Stimulated activated CD8-positive, alpha-beta memory T cell treated with anti-CD3 and anti-CD28 coated beads, Interleukin-15, amount 100 ng/mL, for 48 hours (primary cell): ENCODE results near the gene DNAJA2.

Source experiments
- DNase-seq, 2 donors: peaks; one replicate each; pipeline ENCODE4 v3.0.0-alpha.2; 2020; ENCODE audit warnings: low read depth in 2 of 2

DNAJA2 gene

DNA sequence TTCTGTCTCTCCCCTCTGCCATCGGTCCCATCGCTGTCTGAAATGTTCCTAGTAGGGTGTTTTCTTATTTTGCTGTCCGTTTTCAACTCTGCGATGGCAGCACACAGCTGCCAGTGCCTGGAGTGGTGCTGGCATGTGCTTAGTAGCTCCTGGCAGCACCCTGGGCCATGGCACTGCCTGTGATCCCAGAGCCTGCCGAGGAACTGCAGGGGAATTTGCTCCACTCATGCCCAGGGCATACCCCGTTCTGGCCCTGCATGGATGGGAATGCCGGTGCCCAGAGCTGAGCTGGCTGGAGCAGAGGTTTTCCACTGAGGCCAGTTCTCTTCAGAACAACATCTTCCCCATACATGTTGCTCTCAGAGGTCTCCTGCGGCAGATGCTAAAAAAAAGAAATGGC lies 46.2 kb downstream of the DNAJA2 start:
- no peak for DNase-seq

DNA sequence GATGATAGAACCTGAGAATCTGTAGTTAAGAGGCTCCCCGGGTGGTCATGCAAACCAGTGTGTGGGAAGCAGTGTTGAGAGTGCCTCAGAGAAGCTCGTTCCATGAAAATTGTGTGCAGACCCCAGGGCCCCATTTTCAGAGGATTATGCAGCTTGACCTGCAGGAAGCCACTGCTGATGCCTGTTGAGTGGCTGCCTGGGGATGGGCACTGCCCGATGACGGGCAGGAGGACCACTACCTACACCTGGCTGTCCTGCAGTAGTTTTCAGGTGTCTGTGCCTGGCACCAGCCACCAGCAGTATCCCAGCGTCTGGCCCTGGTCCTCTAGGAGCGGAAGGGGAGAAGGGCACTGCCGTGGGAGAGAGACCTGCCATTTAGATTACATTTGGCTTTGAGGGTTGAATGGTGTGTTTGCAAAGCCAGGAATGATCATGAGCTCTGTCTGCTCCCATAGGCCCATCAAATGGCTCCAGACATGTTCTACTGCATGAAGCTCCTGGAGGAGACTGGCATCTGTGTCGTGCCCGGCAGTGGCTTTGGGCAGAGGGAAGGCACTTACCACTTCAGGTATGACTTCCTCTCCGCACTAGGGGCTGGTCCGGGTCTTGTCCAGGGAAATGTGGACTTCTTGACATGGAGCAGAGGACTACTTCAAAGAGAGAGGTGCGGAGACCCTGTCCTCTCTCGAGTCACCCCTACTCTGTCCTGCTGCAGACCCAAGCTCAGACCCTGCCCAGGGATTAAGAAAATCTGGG lies 46.8 kb downstream of the DNAJA2 start:
- DNase-seq = no peak

DNA sequence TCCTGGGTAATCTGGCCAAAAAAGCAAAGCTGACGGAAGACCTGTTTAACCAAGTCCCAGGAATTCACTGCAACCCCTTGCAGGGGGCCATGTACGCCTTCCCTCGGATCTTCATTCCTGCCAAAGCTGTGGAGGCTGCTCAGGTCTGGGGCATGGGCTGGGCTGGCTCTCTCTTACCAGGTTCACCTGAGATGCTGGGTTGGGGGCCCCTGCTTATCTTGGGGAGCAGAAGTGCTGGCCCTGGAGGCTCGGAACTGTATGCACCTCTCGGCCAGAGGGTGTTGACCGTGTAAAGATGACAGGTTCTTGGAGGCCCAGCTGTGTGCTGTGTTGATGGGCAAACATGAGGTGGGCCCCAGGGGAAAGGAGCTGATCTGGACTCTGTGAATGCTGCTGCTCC lies 49.1 kb downstream of the DNAJA2 start:
- no peak for DNase-seq

DNA sequence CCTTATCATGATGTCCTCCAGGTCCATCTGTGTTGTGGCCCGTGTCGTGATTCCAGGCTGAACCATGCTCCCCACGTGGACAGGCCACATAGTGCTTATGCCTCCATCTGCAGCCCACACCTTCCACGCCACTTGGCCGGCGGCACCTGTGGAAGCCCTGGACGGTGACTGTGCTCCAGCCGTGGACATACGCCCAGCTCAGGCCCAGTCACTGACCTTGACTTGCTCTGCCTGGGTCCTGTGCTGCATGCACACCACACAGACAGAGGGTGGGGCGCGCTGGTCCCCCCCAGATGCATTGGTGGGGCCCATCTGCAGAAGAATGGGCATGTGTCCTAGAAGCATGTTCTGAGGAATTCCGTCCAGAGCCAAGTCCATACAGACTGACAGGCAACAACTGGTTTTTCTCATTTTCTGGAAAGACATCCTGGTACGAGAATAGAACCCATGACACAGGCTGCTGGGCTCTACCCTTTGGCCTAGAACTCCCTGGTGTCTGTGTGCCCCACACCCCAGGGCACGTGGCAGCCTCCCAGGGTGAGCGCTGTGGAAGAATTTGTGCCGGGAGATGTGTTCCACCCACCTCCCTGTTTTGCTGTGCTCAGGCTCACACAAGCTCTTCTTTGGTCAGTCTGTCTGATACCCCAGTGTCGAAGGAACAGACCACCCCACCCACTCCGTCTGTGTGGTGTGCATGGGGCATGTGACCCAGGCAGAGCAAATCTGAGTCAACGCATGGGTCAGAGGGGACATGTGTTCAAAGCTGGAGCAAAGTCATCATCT lies 49.8 kb downstream of the DNAJA2 start:
- DNase-seq = no peak

DNA sequence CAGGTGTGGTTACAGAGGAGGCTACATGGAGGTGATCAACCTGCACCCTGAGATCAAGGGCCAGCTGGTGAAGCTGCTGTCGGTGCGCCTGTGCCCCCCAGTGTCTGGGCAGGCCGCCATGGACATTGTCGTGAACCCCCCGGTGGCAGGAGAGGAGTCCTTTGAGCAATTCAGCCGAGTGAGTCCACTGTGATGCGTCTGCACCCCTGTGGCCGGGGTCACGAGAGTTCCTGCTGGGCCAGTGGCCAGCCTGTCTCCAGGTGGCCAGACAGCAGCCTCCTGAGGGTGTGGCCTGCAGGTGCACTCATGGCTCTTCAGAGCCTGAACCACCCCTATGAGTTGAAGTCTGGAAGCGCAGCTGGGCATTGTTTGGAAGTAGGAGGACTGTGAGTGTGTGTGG lies 51.2 kb downstream of the DNAJA2 start:
- DNase-seq = no peak

DNA sequence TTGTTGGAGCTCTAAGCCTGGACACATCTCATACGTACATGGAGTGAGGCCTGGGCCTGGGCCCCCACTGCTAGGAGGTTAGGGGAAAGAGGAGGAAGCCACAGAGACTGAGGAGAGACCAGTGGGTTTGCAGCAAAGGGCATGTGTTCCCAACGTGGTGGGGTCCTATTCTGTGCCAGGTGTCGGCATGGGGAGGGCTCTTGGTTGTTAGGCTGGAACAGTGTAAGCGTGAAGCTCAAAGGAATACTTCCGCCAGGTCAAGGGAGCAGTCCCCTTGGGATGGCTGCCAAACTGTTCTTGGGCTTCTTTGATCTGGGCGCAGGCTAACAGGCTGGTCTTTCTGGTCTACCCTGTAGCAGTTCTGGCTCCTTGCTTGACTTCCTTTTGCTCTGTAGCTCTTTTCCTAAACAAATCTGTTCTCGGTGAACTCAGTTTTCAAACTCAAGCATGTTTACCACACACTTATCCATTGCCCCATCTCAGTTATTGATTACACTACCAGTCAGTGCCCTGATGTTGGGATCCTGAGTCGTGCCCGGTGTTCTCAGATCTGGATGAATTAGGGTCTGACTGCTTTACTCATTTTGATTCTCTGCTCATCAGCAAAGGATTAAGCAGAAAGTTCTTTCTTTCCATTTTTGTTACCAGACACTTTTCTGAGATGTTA lies 52.9 kb downstream of the DNAJA2 start:
- no peak for DNase-seq

DNA sequence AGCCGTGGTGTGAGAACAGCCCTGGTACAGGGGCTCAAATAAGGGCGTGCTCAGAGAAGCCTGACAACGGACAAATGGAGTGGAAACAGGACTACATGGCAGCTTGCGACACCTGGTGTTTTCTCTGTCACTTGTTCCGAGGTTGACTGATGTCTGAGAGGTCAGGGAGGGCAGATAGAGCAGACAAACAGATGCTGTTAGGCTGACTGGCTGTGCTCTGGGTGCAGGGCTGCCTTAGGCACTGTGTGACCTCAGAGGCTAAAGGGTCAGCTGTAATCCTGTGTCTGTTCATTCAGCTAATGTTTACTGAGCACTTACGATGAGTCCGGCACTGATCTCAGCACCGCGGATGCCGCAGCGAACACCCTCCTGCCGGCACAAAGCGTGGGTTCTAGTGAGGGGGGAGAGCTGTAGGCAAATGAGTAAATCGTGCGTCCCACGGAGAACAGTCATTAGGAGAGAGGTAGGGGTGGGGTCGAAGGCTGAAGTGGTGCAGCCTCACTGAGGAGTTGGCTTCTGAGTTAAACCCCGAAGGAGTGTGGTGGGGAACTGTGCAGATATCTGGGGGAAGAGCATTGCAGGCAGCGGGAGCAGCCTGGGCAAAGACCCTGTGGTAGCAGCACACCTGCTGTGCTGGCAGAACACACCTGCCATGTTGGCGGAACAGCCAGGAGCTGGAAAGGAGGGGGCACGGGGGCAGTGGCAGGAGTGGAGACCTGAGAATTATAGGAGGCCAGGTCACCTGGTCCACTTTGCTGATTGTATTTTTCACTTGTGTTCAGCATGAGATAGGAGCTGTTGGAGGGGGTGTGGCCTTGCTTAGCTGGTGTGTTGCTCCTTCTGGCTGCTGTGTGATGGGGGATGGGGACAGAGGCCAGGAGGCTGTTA lies 54.3 kb downstream of the DNAJA2 start:
- DNase-seq = no peak

DNA sequence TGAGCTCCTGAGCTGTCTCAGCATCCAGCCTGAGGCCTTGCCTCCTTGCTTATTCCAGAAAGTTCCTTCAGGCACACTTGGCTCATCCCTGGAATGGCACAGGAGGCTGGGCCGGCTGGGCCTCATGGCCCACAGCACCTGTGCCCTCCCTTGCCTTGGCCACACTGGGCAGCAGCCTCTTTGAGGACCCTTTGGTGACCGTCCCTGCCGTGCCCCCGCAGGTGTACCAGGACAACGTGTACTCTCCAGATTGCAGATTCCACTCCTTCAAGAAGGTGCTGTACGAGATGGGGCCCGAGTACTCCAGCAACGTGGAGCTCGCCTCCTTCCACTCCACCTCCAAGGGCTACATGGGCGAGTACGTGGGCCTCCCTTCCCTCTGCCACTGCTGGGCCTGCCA lies 55.1 kb downstream of the DNAJA2 start:
- no peak for DNase-seq

DNA sequence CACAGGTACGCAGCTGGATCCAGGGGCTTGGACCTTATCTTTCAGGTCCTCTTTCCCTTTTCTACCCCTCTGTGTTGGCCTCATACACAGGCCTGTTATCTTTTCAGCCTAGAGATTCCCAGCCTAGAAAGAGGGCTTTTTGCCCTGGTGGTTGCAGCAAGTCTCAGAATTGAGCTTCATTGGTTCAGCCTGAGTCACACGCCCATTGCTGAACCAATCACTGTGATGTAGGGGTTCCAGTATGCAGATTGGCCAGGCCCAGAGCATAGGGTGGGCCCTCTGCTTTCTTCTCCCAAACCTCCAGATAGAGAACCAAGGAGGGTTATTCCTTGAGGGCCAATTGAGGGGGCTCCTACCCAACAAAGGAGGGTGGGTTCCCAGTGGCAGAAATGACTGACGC lies 56.5 kb downstream of the DNAJA2 start:
- no peak for DNase-seq

DNA sequence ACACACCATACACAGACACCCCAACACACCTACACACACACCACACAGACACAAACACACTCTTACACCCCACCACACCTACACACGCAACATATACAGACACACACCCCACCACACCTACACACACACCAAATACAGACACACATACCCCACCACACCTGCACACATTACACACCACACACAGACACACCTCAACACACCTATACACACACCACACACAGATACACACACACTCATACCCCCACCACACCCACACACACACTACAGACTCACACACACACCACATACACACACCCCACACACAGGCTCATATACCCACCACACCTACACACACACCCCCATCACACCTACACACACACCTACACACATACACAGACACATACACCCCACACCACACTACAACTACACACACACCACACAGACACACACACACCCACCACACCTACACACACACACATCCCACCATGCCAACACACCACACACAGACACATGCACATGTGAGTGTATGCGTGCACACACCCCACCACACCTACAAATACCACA lies 57.9 kb downstream of the DNAJA2 start:
- no peak for DNase-seq

DNA sequence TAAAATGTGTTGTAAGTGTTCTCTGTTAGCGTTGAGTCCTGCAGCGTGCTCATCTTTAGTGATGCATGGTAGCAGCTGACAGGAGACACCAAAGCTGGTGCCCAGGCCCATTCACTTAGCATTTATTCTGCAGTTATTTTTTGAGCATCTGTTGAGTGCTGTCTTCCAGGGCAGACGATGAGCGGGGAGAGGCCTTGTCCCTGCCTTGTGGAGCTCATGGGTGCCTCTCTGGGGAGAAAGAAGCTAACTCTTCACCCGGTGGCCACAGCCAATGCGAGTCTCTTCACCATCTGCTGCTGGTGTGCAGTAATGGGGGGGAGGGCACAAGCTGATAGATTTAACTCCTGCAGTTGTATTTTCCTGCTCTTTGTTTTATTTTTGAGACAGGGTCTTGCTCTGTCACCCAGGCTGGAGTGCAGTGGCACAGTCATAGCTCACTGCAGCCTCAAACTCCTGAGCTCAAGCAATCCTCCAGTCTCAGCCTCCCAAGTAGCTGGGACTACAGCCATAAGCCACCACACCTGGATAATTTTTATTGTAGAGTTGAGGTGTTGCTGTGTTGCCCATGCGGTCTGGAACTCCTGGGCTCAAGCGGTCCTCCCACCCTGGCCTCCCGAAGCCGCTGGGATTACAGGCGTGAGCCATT lies 58.8 kb downstream of the DNAJA2 start:
- no peak for DNase-seq

DNA sequence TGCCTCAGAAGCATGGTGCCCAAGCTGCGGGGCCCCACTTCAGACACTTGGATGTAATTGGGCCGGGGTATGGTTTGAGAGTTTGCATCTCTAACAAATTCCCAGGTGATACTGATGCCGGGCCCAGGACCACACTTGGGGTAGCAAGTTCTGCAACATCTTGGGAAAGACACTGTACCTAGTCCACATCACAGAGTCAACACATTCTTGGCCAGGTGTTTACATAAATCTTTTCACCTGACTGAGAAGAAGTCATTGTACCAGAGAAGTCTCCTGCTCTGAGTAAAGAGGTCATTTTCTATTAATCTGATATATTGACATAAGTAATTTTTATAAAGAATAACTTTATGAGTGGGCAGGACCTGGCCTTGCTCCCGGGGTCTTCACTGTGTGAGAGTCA lies 61.8 kb downstream of the DNAJA2 start:
- no peak for DNase-seq

DNA sequence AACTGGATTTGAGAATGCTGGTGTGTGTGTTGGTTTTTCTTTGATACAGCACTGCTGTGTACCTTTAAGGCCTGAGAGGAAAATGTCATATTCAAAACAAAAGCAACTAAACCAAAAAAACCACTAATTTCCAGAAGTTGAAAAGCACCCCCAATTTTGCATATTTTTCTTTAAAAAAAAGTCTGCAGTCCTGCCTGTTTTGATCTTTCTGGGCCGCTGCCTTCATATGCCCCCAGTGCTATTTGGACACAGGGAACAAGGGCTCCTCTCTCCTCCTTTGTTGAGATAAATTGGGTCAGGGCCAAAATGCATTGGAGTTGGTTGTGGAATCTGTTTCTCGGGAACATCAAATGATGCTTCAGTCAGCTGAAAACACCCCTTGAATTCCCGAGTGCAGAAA lies 62.4 kb downstream of the DNAJA2 start:
- no peak for DNase-seq

DNA sequence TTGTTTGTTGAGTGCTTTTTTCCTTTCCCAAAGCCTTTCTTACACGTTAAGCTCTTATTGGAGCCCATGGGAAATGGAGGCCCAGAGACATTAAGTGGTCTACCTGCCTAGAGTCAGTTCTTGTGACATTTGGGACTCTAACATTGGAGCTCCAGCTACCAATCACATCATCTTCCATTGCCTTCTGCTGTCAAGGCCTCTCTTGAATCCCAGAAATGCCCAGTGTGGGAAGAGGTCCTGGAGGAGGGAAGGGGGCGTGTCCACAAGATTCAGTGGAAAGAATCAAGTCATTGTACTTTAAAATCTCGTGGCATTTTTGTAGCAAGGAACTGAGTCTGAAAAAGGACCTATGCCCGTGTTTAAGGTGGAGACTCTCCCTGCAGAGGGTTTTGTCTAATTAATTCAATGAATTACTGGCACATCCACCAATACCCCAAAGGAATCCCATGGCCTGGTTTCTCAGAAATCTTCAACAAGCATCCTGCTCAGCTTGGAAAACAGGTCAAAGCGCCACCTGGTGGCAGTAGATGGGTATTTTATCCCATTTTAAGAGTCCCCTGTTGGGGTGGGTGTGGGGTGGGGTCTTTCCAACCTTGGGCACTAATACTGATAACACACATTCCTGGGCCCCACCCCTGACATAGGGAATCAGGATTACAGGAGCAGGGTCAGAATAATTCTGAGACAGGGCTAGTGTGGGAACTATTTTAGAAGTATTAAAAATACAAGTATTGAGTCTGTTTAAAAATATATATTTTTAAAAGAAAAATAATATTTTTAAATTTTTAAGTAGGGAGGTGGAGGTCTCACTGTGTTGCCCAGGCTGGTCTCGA lies 64.7 kb downstream of the DNAJA2 start:
- peak in 1 of 2 donors; percentile 25 for DNase-seq

DNA sequence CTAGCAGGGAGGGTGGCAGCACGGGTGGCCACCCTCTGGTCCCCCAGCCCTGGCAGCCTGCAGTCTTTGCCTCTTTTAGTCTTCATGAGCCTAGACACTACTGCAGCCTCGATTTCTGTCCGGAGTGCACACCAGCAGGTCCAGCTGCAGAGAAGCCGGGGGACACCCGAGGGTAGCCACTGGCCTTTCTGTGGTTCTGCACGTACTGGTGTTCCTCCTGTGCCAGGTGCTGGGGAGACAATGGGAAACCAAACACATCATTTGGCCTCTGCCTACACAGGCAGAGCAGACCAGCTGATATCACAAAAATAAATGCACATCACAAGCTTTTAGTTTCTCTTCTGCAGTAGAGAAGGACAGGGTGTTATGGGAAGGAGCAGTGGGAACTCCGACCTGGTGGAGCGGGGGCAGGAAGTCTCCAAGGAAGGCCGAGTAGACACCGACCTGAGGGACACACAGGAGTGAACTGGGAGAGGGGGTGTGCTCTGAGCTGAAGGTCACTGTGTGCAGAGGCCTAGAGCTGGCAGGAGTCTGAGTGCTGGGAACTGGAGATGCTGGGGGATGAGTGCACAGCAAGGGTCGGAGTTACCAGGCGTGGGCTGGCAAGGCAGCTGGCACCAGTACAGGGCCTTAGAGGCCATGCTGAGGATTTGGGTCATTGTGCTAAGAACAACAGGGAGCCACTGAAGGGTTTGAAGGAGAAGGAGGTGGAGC lies 66.3 kb downstream of the DNAJA2 start:
- no peak for DNase-seq

DNA sequence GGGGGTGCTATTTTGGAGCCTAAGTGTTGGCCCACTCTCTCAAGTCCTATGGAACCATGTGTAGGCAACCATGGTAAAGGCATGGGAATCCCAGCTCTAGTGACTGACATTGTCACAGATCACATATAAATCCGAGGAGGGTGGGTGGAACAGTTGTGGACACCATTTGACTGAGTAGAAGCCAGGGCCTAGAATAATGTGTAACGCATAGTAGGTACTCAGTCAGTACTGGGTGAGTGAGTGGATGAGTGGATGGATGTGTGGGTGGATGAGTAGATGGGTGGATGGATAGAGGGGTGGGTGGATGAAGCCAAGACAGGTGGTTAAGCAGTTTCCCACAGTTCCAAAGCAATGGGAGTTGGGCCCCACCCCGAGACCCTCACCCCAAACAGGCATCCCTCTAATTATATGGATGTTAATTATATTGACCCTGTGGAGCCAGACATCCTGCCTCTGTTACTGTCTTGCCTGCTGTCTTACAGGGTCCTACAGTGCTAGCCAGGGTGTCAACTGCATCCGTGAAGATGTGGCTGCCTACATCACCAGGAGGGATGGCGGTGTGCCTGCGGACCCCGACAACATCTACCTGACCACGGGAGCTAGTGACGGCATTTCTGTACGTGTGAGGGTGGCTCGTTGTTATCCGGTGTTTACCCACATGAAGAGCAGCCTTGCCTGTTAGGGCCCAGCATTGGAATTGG lies 67.0 kb downstream of the DNAJA2 start:
- DNase-seq = no peak
